ENCODE data around the gene SEC14L3.

Gene SEC14L3

GRCh38 chr22:30444632-30445437 is 27.0 kb downstream of the SEC14L3 start:
- DNase-seq (ENCODE audit: low read depth in 2 of 2): peak; percentile 45

GRCh38 chr22:30441088-30441487 is 30.7 kb downstream of the SEC14L3 start:
- DNase-seq (ENCODE audit: low read depth in 2 of 2): no peak

GRCh38 chr22:30439836-30440235 is 32.0 kb downstream of the SEC14L3 start:
- no peak for DNase-seq (ENCODE audit: low read depth in 2 of 2)

GRCh38 chr22:30439226-30439625 is 32.6 kb downstream of the SEC14L3 start:
- DNase-seq (ENCODE audit: low read depth in 2 of 2): no peak

- no peak for DNase-seq (ENCODE audit: low read depth in 2 of 2)
These were observed 33.3 kb downstream of the SEC14L3 start for GRCh38 chr22:30438559-30438958.

- no peak for DNase-seq (ENCODE audit: low read depth in 2 of 2)
These were observed 35.6 kb downstream of the SEC14L3 start for GRCh38 chr22:30436196-30436595.

- peak; percentile 52 to 59 for DNase-seq (ENCODE audit: low read depth in 2 of 2)
These were observed 36.1 kb downstream of the SEC14L3 start for GRCh38 chr22:30435674-30436126.

- DNase-seq (ENCODE audit: low read depth in 2 of 2): no peak
These were observed 37.0 kb downstream of the SEC14L3 start for GRCh38 chr22:30434843-30435242.

GRCh38 chr22:30433773-30434172 is 38.0 kb downstream of the SEC14L3 start:
- DNase-seq (ENCODE audit: low read depth in 2 of 2): no peak

GRCh38 chr22:30433227-30433626 is 38.6 kb downstream of the SEC14L3 start:
- no peak for DNase-seq (ENCODE audit: low read depth in 2 of 2)

- DNase-seq (ENCODE audit: low read depth in 2 of 2): no peak
These were observed 39.3 kb downstream of the SEC14L3 start for GRCh38 chr22:30432520-30432919.

- no peak for DNase-seq (ENCODE audit: low read depth in 2 of 2)
These were observed 39.7 kb downstream of the SEC14L3 start for GRCh38 chr22:30432096-30432495.

GRCh38 chr22:30430933-30431332 is 40.9 kb downstream of the SEC14L3 start:
- no peak for DNase-seq (ENCODE audit: low read depth in 2 of 2)

GRCh38 chr22:30429887-30430286 is 41.9 kb downstream of the SEC14L3 start:
- no peak for DNase-seq (ENCODE audit: low read depth in 2 of 2)

- no peak for DNase-seq (ENCODE audit: low read depth in 2 of 2)
These were observed 43.9 kb downstream of the SEC14L3 start for GRCh38 chr22:30427871-30428270.

GRCh38 chr22:30426388-30427353 is 45.1 kb downstream of the SEC14L3 start:
- peak; percentile 77 to 90 for DNase-seq (ENCODE audit: low read depth in 2 of 2)

- peak in 1 of 2 donors; percentile 33 for DNase-seq (ENCODE audit: low read depth in 2 of 2)
These were observed 46.0 kb downstream of the SEC14L3 start, which contains the start of gene MTFP1 for GRCh38 chr22:30425616-30426387. TSS of gene MTFP1 (plus strand) at chr22:30425768. CDS start at chr22:30425880, 112 bp downstream.

GRCh38 chr22:30425327-30425615 is 46.5 kb downstream of the SEC14L3 start:
- no peak for DNase-seq (ENCODE audit: low read depth in 2 of 2)

GRCh38 chr22:30424534-30425326 is 47.1 kb downstream of the SEC14L3 start:
- peak in 1 of 2 donors; percentile 16 for DNase-seq (ENCODE audit: low read depth in 2 of 2)

GRCh38 chr22:30423959-30424533 is 47.8 kb downstream of the SEC14L3 start:
- peak; percentile 96 for DNase-seq (ENCODE audit: low read depth in 2 of 2)
